HEK293 (cell line): ENCODE results near the gene MEGF9.

Experiments used
- CTCF ChIA-PET: fragments of 350-600 bp; formaldehyde crosslinking; extraction: SDS; loops from one replicate; lab custom pipeline; 2021; ENCODE audit warnings: antibody characterized with exemption; lab: Yijun Ruan, JAX
- POLR2A ChIA-PET: fragments of 300-600 bp; formaldehyde crosslinking; extraction: SDS; loops from one replicate; lab custom pipeline; 2020; ENCODE audit warnings: antibody characterized with exemption, inconsistent platforms; lab: Yijun Ruan, JAX
- H3K27ac ChIP-seq: fragments of 200-500 bp; sonication (Bioruptor generic); 2 replicates; pipeline ENCODE4 v1.5.1; 2014; ENCODE audit warnings: low read depth, low read length, control low read depth, inconsistent platforms; ENCODE audit errors: extremely low read depth
- H3K36me3 ChIP-seq, 2 experiments: fragments of 200-500 bp in 1 of 2; sonication (Bioruptor generic) in 1 of 2; 1 replicate in 1 of 2; 2 replicates in 1 of 2; pipeline ENCODE4 v1.5.1; 2014 to 2017; ENCODE audit warnings: inconsistent platforms in 2 of 2, low read length in 2 of 2; ENCODE audit not compliant: control insufficient read depth in 2 of 2, insufficient read depth in 1 of 2
- H3K4me1 ChIP-seq: fragments of 200-500 bp; sonication (Bioruptor generic); 2 replicates; pipeline ENCODE4 v1.5.1; 2014; ENCODE audit warnings: mild to moderate bottlenecking, low read length, inconsistent platforms; ENCODE audit not compliant: control insufficient read depth, insufficient read depth
- H3K4me3 ChIP-seq: 2 replicates; pipeline ENCODE4 v1.5.1; 2011; ENCODE audit warnings: low read depth, mild to moderate bottlenecking, control low read depth, low read length, moderate library complexity
- H3K9me3 ChIP-seq: fragments of 200-500 bp; sonication (Bioruptor generic); 2 replicates; pipeline ENCODE4 v1.5.1; 2014; ENCODE audit warnings: low read depth, low read length, inconsistent platforms; ENCODE audit not compliant: control insufficient read depth, insufficient read depth
- GLI4 ChIP-seq: fragments of 450-650 bp; formaldehyde crosslinking; IDR thresholded peaks from 2 replicates; pipeline ENCODE4 v1.5.1; 2016; ENCODE audit warnings: missing biosample characterization, missing genetic modification characterization
- HOXD13 ChIP-seq: sonication (generic); formaldehyde crosslinking; IDR thresholded peaks from 2 replicates; pipeline ENCODE4 v1.8.0; 2022; ENCODE audit warnings: missing genetic modification reagents, borderline replicate concordance
- KLF16 ChIP-seq: fragments of 450-650 bp; formaldehyde crosslinking; IDR thresholded peaks from 2 replicates; pipeline ENCODE4 v1.5.1; 2017; ENCODE audit warnings: missing biosample characterization, missing genetic modification characterization
- REPIN1 ChIP-seq: fragments of 450-650 bp; formaldehyde crosslinking; IDR thresholded peaks from 2 replicates; pipeline ENCODE4 v1.5.1; 2017; ENCODE audit warnings: missing biosample characterization, missing genetic modification characterization, low read depth
- SALL2 ChIP-seq: fragments of 450-650 bp; formaldehyde crosslinking; IDR thresholded peaks from 2 replicates; pipeline ENCODE4 v1.5.0; 2017; ENCODE audit warnings: missing biosample characterization, mild to moderate bottlenecking, missing genetic modification characterization, borderline replicate concordance
- SCRT1 ChIP-seq: fragments of 450-650 bp; formaldehyde crosslinking; IDR thresholded peaks from 2 replicates; pipeline ENCODE4 v1.5.1; 2016; ENCODE audit warnings: missing biosample characterization, missing genetic modification characterization, borderline replicate concordance
- TRIM28 ChIP-seq: IDR thresholded peaks from 2 replicates; pipeline ENCODE4 v1.6.1; 2011; ENCODE audit warnings: low read length, control low read depth, borderline replicate concordance
- ZBTB20 ChIP-seq: fragments of 450-650 bp; formaldehyde crosslinking; IDR thresholded peaks from 2 replicates; pipeline ENCODE4 v1.5.1; 2016; ENCODE audit warnings: missing biosample characterization, missing genetic modification characterization
- ZBTB7A ChIP-seq: fragments of 450-650 bp; formaldehyde crosslinking; IDR thresholded peaks from 2 replicates; pipeline ENCODE4 v1.5.1; 2016; ENCODE audit warnings: low read depth, missing biosample characterization, missing genetic modification characterization
- ZNF16 ChIP-seq: fragments of 450-650 bp; formaldehyde crosslinking; IDR thresholded peaks from 2 replicates; pipeline ENCODE4 v1.5.1; 2016; ENCODE audit warnings: low read depth, missing biosample characterization, missing genetic modification characterization
- ZNF341 ChIP-seq: fragments of 450-650 bp; formaldehyde crosslinking; IDR thresholded peaks from 2 replicates; pipeline ENCODE4; 2016; ENCODE audit warnings: low read depth, missing biosample characterization, missing genetic modification characterization
- ZNF37A ChIP-seq: fragments of 450-650 bp; IDR thresholded peaks from 2 replicates; pipeline ENCODE4 v1.5.1; 2018; ENCODE audit warnings: missing biosample characterization, missing genetic modification characterization
- ZNF548 ChIP-seq: fragments of 450-650 bp; formaldehyde crosslinking; IDR thresholded peaks from 2 replicates; pipeline ENCODE4 v1.5.1; 2016; ENCODE audit warnings: missing biosample characterization, missing genetic modification characterization
- ZNF600 ChIP-seq: fragments of 450-650 bp; formaldehyde crosslinking; IDR thresholded peaks from 2 replicates; pipeline ENCODE4 v1.5.1; 2016; ENCODE audit warnings: missing biosample characterization, missing genetic modification characterization
- ZNF629 ChIP-seq: fragments of 450-650 bp; formaldehyde crosslinking; IDR thresholded peaks from 2 replicates; pipeline ENCODE4 v1.5.1; 2017; ENCODE audit warnings: missing biosample characterization, missing genetic modification characterization
- ZNF707 ChIP-seq: fragments of 450-650 bp; formaldehyde crosslinking; IDR thresholded peaks from 2 replicates; pipeline ENCODE4 v1.5.1; 2016; ENCODE audit warnings: missing biosample characterization, missing genetic modification characterization
- ZNF747 ChIP-seq: fragments of 450-650 bp; formaldehyde crosslinking; IDR thresholded peaks from 2 replicates; pipeline ENCODE4 v1.5.1; 2016; ENCODE audit warnings: missing biosample characterization, missing genetic modification characterization
- ZNF837 ChIP-seq: fragments of 450-650 bp; formaldehyde crosslinking; IDR thresholded peaks from 2 replicates; pipeline ENCODE4 v1.5.1; 2016; ENCODE audit warnings: missing biosample characterization, missing genetic modification characterization
- TF ChIP-seq, protein P1 (sequence below): fragments of 450-650 bp; formaldehyde crosslinking; optimal IDR thresholded peaks from 2 replicates; pipeline ENCODE3; 2016; ENCODE audit warnings: missing biosample characterization, mild to moderate bottlenecking, missing genetic modification characterization
- TF ChIP-seq, protein P2 (sequence below): fragments of 450-650 bp; formaldehyde crosslinking; IDR thresholded peaks from 2 replicates; pipeline ENCODE4 v1.5.1; 2016; ENCODE audit warnings: missing biosample characterization, missing genetic modification characterization
- TF ChIP-seq, protein P3 (sequence below): fragments of 450-650 bp; formaldehyde crosslinking; IDR thresholded peaks from 2 replicates; pipeline ENCODE4 v1.5.1; 2016; ENCODE audit warnings: missing biosample characterization, missing genetic modification characterization
- TF ChIP-seq, protein P4 (sequence below): fragments of 450-650 bp; formaldehyde crosslinking; IDR thresholded peaks from 2 replicates; pipeline ENCODE4 v1.5.1; 2017; ENCODE audit warnings: missing biosample characterization, mild to moderate bottlenecking, missing genetic modification characterization, moderate library complexity

Gene MEGF9

DNA sequence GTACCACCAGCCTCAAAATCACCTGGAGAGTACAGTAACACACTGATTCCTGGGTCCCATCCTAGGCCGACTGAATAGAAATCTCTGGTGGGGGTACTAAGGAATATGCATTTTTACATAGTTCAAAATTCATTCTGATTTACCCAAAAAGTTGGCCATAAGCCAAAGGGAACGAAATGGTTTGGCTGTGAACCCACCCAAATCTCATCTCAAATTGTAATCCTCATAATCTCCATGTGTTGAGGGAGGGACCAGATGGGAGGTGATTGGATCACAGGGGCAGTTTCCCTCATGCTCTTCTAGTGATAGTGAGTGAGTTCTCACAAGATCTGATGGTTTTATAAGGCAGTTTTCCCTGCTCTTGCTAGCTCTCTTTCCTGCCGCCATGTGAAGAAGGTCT lies 31.1 kb downstream of the MEGF9 start:
- ChIA-PET POLR2A (no interaction called here), CTCF (no interaction called here)
- no peaks in the 10 kb centered on the region for H3K9me3 ChIP-seq
- H3K27ac ChIP-seq = no peak overlapping the region
- H3K36me3 ChIP-seq = no peaks in the 10 kb centered on the region; a peak in 1 of 3 replicates
- no peak overlapping the region for H3K4me3 ChIP-seq
- no peak for TF ChIP-seq ZNF341 (tag by site-specific recombination)
- 0 out of 2 replicates have a peak, but pooled peaks have one; percentile 21 for TF ChIP-seq ZBTB20 (tag by site-specific recombination)
- 0 out of 2 replicates have a peak, but pooled peaks cover 6% of the 10 kb centered on the region for H3K4me1 ChIP-seq

DNA sequence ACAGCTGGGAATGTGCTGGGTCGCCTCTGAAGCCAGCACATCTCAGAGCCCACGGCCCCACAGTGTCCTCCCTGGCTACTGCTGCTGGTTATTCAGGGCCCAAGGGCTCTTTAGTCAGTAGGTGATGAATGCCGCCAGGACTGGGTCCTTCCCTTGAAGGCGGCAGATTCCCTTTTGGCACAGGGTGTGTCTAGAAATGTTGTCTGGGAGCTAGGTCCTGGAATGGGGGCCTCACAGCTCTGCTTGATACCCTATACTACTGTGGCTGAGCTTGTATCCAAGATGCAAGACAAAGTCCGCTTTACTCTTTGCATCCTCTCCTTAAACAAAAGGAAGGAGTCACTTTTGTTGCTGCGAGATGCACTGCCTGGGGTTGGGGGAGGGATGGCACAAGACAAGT lies 33.1 kb downstream of the MEGF9 start:
- ChIA-PET CTCF (interaction anchor here (0.6 to 0.7 kb wide), 3 partner anchors 26 to 99 kb away, joined by 3 to 6 read pairs (median 4); no protein-coding TSS in a partner anchor), POLR2A (no interaction called here)
- H3K4me1 ChIP-seq = 0 out of 2 replicates have a peak, but pooled peaks cover 6% of the 10 kb centered on the region
- no peak overlapping the region for H3K27ac ChIP-seq
- TF ChIP-seq, protein P1, sequence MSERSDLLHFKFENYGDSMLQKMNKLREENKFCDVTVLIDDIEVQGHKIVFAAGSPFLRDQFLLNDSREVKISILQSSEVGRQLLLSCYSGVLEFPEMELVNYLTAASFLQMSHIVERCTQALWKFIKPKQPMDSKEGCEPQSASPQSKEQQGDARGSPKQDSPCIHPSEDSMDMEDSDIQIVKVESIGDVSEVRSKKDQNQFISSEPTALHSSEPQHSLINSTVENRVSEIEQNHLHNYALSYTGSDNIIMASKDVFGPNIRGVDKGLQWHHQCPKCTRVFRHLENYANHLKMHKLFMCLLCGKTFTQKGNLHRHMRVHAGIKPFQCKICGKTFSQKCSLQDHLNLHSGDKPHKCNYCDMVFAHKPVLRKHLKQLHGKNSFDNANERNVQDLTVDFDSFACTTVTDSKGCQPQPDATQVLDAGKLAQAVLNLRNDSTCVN (tag by site-specific recombination) = no peak
- TF ChIP-seq SALL2 (no peak), ZNF837 (tag by site-specific recombination) (no peak), ZNF548 (tag by site-specific recombination) (no peak), SCRT1 (tag by site-specific recombination) (no peak), ZBTB7A (tag by site-specific recombination) (no peak), ZNF600 (tag by site-specific recombination) (no peak), REPIN1 (tag by site-specific recombination) (no peak), KLF16 (no peak), ZNF747 (tag by site-specific recombination) (no peak), ZNF16 (no peak), HOXD13 (CRISPR knock-in tag) (no peak), ZNF707 (no peak), GLI4 (tag by site-specific recombination) (no peak), ZNF37A (tag by site-specific recombination) (no peak), TRIM28 (no peak), ZNF629 (tag by site-specific recombination) (no peak)
- TF ChIP-seq, protein P2, sequence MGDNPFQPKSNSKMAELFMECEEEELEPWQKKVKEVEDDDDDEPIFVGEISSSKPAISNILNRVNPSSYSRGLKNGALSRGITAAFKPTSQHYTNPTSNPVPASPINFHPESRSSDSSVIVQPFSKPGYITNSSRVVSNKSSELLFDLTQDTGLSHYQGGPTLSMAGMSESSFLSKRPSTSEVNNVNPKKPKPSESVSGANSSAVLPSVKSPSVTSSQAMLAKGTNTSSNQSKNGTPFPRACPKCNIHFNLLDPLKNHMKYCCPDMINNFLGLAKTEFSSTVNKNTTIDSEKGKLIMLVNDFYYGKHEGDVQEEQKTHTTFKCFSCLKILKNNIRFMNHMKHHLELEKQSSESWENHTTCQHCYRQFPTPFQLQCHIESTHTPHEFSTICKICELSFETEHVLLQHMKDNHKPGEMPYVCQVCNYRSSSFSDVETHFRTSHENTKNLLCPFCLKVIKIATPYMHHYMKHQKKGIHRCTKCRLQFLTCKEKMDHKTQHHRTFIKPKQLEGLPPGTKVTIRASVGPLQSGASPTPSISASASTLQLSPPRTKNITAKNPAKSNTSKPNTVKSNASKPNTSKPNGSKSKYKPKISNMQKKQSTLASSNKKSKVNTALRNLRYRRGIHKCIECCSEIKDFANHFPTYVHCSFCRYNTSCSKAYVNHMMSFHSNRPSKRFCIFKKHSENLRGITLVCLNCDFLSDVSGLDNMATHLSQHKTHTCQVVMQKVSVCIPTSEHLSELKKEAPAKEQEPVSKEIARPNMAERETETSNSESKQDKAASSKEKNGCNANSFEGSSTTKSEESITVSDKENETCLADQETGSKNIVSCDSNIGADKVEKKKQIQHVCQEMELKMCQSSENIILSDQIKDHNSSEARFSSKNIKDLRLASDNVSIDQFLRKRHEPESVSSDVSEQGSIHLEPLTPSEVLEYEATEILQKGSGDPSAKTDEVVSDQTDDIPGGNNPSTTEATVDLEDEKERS (tag by site-specific recombination) = no peak
- TF ChIP-seq, protein P3, sequence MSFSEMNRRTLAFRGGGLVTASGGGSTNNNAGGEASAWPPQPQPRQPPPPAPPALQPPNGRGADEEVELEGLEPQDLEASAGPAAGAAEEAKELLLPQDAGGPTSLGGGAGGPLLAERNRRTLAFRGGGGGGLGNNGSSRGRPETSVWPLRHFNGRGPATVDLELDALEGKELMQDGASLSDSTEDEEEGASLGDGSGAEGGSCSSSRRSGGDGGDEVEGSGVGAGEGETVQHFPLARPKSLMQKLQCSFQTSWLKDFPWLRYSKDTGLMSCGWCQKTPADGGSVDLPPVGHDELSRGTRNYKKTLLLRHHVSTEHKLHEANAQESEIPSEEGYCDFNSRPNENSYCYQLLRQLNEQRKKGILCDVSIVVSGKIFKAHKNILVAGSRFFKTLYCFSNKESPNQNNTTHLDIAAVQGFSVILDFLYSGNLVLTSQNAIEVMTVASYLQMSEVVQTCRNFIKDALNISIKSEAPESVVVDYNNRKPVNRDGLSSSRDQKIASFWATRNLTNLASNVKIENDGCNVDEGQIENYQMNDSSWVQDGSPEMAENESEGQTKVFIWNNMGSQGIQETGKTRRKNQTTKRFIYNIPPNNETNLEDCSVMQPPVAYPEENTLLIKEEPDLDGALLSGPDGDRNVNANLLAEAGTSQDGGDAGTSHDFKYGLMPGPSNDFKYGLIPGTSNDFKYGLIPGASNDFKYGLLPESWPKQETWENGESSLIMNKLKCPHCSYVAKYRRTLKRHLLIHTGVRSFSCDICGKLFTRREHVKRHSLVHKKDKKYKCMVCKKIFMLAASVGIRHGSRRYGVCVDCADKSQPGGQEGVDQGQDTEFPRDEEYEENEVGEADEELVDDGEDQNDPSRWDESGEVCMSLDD = no peak
- TF ChIP-seq, protein P4, sequence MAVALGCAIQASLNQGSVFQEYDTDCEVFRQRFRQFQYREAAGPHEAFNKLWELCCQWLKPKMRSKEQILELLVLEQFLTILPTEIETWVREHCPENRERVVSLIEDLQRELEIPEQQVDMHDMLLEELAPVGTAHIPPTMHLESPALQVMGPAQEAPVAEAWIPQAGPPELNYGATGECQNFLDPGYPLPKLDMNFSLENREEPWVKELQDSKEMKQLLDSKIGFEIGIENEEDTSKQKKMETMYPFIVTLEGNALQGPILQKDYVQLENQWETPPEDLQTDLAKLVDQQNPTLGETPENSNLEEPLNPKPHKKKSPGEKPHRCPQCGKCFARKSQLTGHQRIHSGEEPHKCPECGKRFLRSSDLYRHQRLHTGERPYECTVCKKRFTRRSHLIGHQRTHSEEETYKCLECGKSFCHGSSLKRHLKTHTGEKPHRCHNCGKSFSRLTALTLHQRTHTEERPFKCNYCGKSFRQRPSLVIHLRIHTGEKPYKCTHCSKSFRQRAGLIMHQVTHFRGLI (tag by site-specific recombination) = no peak
- H3K4me3 ChIP-seq = no peak overlapping the region
- no peaks in the 10 kb centered on the region for H3K9me3 ChIP-seq
- H3K36me3 ChIP-seq = no peaks in the 10 kb centered on the region; a peak in 1 of 3 replicates
